ENCODE results near the gene OR4D5. TPM values are rescaled to one million over a fixed set of nuclear protein-coding genes. Genes with fewer than 3 reads are reported as not detected.

OR4D5 gene
- not detected for polyA plus RNA-seq

DNA sequence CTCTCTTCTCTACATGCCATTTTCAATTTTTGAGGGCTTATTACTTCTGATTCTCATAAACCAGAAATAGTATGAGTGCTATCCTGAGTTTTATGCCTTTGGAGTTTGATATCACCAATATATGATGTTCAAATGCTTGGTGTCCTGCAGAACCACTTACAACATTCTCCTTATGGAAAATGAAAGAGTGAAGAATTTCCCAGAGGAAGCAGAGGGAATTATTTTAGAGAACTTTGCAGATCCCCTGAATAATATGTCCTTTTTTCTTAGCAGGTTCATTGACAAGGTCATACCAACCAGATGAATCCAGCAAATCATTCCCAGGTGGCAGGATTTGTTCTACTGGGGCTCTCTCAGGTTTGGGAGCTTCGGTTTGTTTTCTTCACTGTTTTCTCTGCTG lies at the start of gene OR4D5:
OR4D5 (plus strand) TSS at position 301 of the 400 bp plus-strand sequence; CDS start at position 301, 0 bp downstream.
- 67 to 92% (median 73%) methylated on average over 1 of the region's 1 CpG for WGBS, 3 donors

DNA sequence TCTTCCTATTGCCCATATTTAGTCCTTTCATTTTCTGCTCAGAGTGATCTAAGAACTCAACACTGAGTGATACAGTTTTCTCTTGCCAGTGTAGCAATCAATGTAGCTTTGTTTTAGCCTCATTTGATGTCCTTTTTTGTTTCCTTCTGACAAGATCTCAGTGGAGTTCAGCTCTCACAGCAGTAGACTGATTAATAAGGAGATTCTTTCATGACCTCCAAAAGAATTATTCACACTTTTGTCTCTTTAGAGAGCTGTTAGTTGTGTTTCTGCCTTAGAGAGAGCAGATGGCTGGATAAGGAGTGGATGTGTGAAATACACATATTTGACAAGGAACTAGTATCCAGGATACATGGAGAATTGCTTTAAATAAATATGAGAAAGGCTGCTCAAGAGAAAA lies 47.4 kb upstream of the OR4D5 start:
- H3K27ac ChIP-seq (ENCODE audit: low read depth, low read length), result no peak overlapping the region

More for the DNA sequence above, at the start of gene OR4D5:
- H3K27ac ChIP-seq (ENCODE audit: low read depth, low read length), result no peak within 1 kb of the TSS

DNA sequence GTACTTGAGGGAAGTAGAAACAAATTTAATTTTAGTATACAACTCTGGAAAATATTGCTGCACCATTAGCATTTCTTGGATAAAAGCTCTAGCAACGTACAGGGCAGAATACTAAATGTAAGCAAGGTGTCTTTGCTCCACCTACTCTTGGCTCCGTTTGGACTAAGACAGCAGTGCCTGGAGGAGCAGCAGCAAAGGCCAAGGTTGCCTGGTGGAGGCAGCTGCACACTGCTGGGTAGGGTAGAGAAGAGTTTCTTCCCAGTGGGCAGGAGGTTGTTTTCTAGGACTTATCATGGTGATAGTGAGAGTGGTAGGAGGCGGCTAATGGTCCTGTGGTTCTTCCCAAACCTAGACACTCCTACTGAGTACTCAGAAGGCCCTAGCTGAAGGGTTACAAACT lies 39.6 kb upstream of the OR4D5 start:
- H3K27ac ChIP-seq (ENCODE audit: low read depth, low read length), result no peak overlapping the region
- 47 to 74% (median 70%) methylated on average over 3 of the region's 3 CpGs for WGBS, 3 donors

DNA sequence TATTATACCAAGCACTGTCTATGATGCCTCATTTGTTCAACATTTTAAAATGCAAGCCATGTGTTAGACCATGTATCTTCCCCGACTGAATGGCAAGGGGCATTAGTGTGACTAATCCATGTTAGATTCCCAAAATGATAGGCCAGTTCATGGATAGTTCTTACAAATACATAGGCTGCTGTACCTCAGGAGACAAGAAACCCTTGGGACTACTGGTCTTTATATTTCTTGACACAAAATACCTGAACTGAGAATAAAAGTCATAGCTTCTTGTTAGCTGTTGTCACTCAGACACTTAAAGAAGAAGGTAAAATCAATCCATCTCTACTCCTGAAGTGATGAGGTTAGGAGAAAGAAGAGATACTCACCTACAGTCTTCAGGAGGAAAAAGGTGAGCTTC lies 37.5 kb upstream of the OR4D5 start, which contains the start of gene OR8D4:
OR8D4 (plus strand) TSS at position 301 of the 400 bp plus-strand sequence. CDS start 4,265 bp downstream, outside the sequence.
- WGBS, 3 donors, result 92 to 97% (median 95%) methylated on average over 1 of the region's 1 CpG

DNA sequence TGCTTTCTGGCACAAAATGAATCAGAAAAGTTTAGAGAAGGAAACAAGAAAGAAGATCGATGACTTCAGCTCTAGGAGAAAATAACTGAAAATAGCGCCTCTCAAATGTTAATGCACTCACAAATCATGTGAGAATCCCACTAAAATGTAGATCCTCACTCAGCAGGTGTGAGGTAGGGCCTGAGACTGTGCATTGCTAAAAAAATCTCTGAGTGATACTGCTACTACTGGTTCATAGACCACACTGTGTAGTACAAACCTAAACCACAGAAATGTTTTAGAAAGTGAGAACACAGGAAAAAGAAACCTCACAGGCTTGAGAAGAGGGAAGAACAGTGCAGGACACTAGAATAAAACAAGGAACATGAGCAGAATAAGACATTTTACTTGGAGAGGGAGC lies 35.5 kb upstream of the OR4D5 start:
- 62 to 82% (median 78%) methylated on average over 2 of the region's 2 CpGs for WGBS, 3 donors
- no peak overlapping the region for H3K27ac ChIP-seq (ENCODE audit: low read depth, low read length)

More for the DNA sequence above, 37.5 kb upstream of the OR4D5 start, which contains the start of gene OR8D4:
- no peak within 1 kb of the TSS for H3K27ac ChIP-seq (ENCODE audit: low read depth, low read length)

DNA sequence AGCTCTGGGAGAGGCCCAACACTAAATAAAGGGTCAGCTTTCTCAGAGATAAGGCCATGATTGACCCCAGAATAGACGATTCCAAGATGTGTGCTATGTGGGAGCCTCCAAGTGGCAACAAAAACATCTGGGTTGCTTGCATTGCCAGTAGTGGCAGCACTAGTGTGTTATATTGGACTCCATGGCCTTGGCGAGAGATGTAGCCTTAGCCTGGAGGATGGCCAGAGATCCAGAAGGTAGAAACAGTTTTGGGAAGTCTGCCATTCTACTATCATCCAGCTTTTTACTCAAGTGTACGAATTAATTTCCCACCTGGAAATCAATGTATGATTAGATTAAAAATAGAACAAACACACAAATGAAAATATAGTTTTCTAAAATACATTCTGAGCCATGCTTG lies 34.5 kb upstream of the OR4D5 start:
- no peak overlapping the region for H3K27ac ChIP-seq (ENCODE audit: low read depth, low read length)
- WGBS, 3 donors, result 36 to 71% (median 67%) methylated on average over 3 of the region's 3 CpGs

DNA sequence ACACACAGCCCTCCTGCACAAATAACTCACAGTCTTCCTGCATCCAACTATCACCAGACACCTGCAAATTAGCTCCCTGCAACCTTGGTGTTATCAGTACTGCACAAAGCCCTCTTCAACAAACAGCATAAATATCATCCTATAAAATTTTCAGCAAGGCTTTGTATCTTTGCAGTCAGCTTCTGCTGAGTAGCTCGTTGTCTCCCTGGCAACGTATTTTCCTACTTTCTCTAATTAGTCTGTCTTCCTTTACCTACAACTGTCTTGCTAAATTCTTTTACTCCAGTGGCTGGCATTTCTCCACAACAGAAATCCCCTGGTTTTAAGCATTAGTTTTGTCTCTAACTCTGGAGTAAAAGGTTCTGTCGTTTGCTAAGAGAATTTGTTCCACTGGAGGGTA lies 33.6 kb upstream of the OR4D5 start:
- WGBS, 3 donors, result 53 to 64% (median 60%) methylated on average over 3 of the region's 3 CpGs
- H3K27ac ChIP-seq (ENCODE audit: low read depth, low read length), result no peak overlapping the region

DNA sequence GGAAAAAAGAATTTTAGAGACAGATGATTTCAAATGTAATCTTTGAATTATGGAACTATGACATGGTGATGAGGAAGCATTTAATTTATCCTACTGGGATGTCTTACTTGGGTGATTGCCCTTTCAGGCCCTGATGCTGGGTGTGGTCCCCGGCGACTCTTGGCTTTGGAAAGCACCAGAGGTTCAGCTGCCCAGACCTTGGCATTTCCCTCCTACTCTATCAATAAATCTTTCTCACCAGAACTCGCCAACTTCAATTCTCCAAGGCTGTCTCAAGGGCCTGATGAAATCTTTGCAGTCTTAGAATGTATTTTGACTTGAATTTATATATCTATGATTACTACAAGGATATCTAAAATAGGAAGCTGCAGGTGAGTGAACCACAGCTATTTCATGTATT lies 18.5 kb upstream of the OR4D5 start:
- 49 to 59% (median 56%) methylated on average over 3 of the region's 3 CpGs for WGBS, 3 donors
- no peak overlapping the region for H3K27ac ChIP-seq (ENCODE audit: low read depth, low read length)

DNA sequence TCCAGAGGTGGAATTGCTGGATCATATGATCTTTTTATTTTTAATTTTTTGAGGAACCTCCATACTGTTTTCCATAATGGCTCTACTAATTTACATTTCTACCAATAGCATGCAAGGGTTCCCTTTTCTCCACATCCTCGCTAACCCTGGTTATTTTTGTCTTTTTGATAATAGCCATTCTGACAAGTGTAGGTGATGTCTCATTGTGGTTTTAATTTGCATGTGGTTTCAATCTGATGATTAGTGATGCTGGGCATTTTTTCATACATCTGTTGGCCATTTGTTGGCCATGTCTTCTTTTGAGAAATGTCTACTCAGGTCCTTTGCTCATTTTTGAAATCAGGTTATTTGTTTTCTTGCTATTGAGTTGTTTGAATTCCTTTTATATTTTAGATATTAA lies 15.4 kb upstream of the OR4D5 start:
- WGBS, 3 donors, result 90 to 94% (median 93%) methylated on average over 1 of the region's 1 CpG
- H3K27ac ChIP-seq (ENCODE audit: low read depth, low read length), result no peak overlapping the region

DNA sequence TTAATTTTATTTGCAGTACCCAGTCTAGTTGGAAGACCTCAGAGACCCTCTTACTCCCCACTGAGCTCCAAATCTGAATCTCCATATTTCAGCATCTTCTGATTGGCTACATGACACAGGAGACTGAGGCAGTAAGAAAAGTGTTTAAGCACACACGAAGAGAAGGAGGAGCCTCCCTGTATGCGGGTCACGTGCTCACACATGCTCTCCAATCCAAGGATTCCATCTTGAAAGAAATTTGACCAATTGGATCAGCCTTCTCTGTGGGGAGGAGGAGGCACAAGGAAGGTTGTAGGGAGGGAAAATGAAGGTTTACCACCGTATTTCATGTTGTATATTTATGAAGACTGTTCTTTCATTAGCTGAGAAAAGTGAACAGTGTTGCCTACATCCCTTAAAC lies 3.0 kb downstream of the OR4D5 start:
- WGBS, 3 donors, result 83 to 96% (median 87%) methylated on average over 4 of the region's 4 CpGs
- H3K27ac ChIP-seq (ENCODE audit: low read depth, low read length), result no peak overlapping the region

DNA sequence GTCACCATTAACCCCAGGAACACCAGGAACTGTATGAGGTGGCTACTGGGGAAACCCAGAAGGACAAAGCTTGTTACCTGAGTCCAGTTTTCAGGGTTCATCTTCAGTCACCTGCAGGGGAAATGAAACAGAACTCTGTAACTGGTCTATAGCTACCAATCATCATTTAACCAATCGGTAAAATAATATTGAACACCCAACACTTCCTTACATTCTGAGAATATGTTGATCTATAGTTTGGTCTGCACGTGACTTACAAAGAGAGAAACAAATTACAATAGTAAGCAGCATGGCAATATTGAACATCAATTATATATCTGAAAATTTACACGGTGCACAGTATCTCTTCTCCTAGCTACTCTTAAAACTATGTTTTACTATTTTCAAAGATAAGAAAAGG lies 4.3 kb downstream of the OR4D5 start, which contains the start of gene OR6T1:
OR6T1 (minus strand) TSS at position 101 of the 400 bp plus-strand sequence; CDS start at position 101, 0 bp downstream.
- WGBS, 3 donors, result 85 to 94% (median 93%) methylated on average over 3 of the region's 3 CpGs
- no peak within 1 kb of the TSS for H3K27ac ChIP-seq (ENCODE audit: low read depth, low read length)

DNA sequence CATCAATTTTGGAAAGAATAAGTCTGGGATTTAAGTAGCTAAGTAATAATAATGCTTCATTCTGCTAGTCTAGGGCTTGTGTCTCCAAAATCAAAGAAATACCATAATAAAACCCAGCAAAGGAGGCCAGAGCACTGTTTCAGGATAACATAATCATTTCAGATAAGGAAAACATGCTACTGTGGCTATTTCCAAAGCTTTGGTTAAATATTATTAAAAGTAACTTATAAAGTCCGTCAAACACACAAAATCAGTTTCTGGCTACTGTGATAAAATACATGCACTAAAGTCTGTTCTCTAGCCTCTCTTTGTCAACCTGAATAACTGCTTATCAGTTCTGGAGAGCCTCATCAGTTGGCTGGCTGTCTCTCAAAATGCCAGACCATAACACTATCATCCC lies 5.7 kb downstream of the OR4D5 start:
- H3K27ac ChIP-seq (ENCODE audit: low read depth, low read length), result no peak overlapping the region
- 16 to 78% (median 65%) methylated on average over 1 of the region's 1 CpG for WGBS, 3 donors

DNA sequence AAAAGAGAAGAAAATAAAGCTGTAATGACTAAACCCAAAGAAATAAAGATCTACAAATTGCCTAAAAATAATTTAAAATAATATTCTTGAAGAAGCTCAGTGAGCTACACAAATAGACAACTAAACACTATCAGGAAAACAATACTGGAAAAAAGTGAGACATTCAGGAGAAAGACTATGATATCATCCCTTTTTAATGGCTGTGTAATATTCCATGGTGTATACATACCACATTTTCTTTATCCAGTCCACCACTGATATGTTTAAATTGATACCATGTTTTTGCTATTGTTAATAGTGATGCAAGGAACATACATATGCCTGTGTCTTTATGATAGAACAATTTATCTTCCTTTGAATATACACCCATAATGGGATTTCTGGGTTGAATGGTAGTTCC lies 17.3 kb downstream of the OR4D5 start:
- H3K27ac ChIP-seq (ENCODE audit: low read depth, low read length), result no peak overlapping the region

DNA sequence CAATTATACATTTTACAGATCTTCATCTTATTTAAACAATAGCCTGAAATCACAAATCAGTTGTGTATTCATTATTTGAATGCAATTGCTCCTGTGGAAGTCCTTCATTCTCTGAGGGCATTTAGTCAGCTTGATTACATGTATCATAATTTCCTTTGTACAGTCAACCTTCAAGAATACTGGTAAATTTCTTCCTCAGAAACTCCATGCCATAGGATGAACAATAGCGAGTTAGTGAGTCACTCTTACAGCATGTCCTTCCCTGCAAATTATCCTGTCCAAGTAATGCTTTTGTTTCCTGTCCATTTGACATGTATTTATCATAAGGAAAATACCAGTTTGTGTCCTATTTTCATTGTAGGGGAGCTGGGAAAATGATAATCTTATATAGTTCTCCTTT lies 34.4 kb downstream of the OR4D5 start:
- no peak overlapping the region for H3K27ac ChIP-seq (ENCODE audit: low read depth, low read length)
- WGBS, 3 donors, result 66 to 76% (median 76%) methylated on average over 1 of the region's 1 CpG

DNA sequence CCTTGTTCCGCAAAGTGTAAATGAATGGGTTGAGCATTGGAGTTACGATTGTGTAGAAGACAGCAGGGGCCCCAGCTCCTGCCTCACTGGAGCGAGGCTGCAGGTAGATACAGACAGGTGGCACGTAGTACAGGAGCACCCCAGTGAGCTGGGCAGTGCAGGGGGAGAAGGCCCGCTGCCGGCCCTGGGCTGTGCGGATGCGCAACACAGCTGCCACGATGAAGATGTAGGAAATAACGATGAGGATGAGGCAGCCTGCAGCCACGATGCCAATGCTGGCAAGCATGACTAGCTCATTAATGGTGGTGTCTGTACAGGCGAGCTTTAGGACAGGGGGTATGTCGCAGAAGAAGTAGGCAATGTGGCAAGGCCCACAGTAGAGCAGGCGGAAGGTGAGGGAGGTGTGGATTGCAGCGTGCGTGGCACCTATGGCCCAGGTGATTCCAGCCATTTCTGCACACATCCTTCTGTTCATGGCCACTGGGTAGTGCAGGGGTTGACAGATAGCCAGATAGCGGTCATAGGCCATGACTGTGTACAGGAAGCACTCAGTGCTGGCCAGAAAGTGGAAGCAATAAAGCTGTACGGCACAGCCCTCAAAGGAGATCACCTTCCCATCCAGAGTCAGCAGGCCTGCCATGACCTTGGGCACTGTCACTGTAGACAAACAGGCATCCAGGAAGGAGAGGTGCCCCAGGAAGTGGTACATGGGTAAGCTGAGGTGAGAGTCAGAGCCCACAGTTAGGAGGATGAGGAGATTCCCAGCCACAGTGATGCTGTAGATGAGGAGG lies 37.5 kb downstream of the OR4D5 start:
- WGBS, 3 donors, result 90 to 93% (median 91%) methylated on average over 18 of the region's 18 CpGs

DNA sequence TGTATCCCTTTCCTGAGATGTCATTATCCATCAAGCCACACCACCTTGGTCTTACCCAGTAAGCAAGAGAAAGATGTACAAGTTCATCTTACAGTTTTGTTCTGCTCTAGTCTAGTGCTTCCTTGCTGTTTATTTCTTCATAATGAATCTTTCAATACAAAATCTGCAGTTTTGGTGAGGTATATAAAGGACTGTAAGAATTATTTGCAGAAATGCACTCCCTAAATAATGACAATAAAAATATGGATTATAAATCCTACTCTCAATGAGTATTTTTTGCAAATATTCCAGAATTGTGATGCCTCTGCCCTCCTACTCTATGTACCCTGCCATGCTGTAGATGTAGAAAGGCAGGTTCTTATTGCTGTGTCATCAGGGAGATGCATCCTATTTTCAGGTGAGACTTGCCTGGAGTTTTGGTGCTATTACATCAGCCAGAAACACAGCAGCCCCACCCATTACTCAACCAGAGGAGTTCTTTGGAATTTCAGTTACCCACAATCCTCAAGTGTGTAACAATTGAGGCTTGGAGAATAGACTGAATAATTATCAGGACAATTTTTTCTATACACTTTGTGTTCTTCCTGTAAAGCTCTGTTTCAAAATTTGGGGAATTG lies 38.4 kb downstream of the OR4D5 start, which contains the start of gene OR10S1:
OR10S1 (minus strand) TSS at position 51 of the 617 bp plus-strand sequence. CDS start 117 bp downstream, outside the sequence.
- no peak within 1 kb of the TSS for H3K27ac ChIP-seq (ENCODE audit: low read depth, low read length)

More for the DNA sequence above, 37.5 kb downstream of the OR4D5 start:
- no peak overlapping the region for H3K27ac ChIP-seq (ENCODE audit: low read depth, low read length)

DNA sequence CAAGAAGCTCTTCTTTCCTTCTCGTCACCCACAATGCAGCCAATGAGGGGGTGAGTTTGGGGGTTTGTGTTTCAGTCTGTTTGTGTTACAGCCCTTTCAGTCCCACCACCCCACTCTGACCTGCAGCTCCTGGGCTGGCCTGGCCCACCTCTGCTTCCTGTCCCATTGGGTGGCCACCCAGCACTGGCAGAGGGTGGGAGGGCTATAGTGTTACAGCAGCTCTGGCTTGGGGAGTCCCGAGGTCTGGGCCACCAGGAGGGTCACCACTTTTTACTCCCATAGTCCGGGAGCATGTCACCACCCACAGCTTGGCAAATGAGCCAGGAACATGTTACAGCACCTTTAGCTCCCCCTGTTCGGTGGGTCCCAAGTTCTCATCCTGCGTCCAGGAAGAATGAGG lies 39.9 kb downstream of the OR4D5 start:
- H3K27ac ChIP-seq (ENCODE audit: low read depth, low read length), result no peak overlapping the region
- WGBS, 3 donors, result 85 to 97% (median 90%) methylated on average over 5 of the region's 5 CpGs

All from adipose tissue (tissue), 3 donors.